CD4-positive, alpha-beta memory T cell (primary cell): ENCODE data around the gene CLEC16A. TPM values are rescaled to one million over a fixed set of nuclear protein-coding genes. Genes with fewer than 3 reads are reported as not detected.
A peak's percentile ranks its signal among the peaks of the same experiment; 100 is the strongest.

Experiments used
- CTCF ChIA-PET: fragments of 350-600 bp; sonication (Branson Sonifier 250); formaldehyde crosslinking; loops from one replicate; lab custom pipeline; 2021; ENCODE audit warnings: inconsistent platforms; ENCODE audit not compliant: partially characterized antibody; lab: Charles Lee
- POLR2A ChIA-PET: fragments of 350-600 bp; sonication (Branson Sonifier 250); formaldehyde crosslinking; loops from one replicate; lab custom pipeline; 2021; ENCODE audit not compliant: partially characterized antibody; lab: Charles Lee
- DNase-seq, 5 donors: peaks; one replicate each; pipeline versions ENCODE4 v3.0.0 to v3.0.0-alpha.2; 2020 to 2022; ENCODE audit warnings: mixed read lengths in 1 of 5
- H3K27ac ChIP-seq: one replicate; pipeline ENCODE4 v1.7.0; 2013; ENCODE audit warnings: low read depth, low read length
- H3K27me3 ChIP-seq: 2 replicates; pipeline ENCODE4 v1.7.0; 2013; ENCODE audit warnings: mild to moderate bottlenecking, low read length, moderate library complexity; ENCODE audit not compliant: insufficient read depth
- H3K36me3 ChIP-seq: 2 replicates; pipeline ENCODE4 v1.7.0; 2013; ENCODE audit warnings: mild to moderate bottlenecking, low read length, moderate library complexity; ENCODE audit not compliant: insufficient read depth
- H3K4me1 ChIP-seq: 2 replicates; pipeline ENCODE4 v1.7.0; 2013; ENCODE audit warnings: mild to moderate bottlenecking, low read length, moderate library complexity; ENCODE audit not compliant: insufficient read depth
- H3K4me3 ChIP-seq, 2 donors: one replicate each; pipeline ENCODE4 v1.7.0; 2013; ENCODE audit warnings: low read length in 2 of 2, mild to moderate bottlenecking in 1 of 2
- H3K9me3 ChIP-seq, 2 donors: one replicate each; pipeline ENCODE4 v1.7.0; 2013; ENCODE audit warnings: low read length in 2 of 2, control low read depth in 1 of 2; ENCODE audit not compliant: control insufficient read depth in 1 of 2
- H3K27ac Mint-ChIP-seq, 7 donors: one replicate each; pipeline ENCODE4 v1.8.0; 2020 to 2021; ENCODE audit warnings: mixed read lengths in 7 of 7, mild to moderate bottlenecking in 6 of 7, inconsistent platforms in 3 of 7, moderate library complexity in 3 of 7
- H3K27me3 Mint-ChIP-seq, 2 donors: one replicate each; pipeline ENCODE4 v1.8.0; 2020 to 2021; ENCODE audit warnings: mixed read lengths in 2 of 2
- H3K36me3 Mint-ChIP-seq, 2 donors: one replicate each; pipeline ENCODE4 v1.8.0; 2020 to 2021; ENCODE audit warnings: mixed read lengths in 2 of 2, inconsistent platforms in 1 of 2, mild to moderate bottlenecking in 1 of 2
- H3K4me1 Mint-ChIP-seq, 4 donors: one replicate each; pipeline ENCODE4 v1.8.0; 2020 to 2021; ENCODE audit warnings: mixed read lengths in 4 of 4, mild to moderate bottlenecking in 1 of 4
- H3K4me3 Mint-ChIP-seq, 8 donors: one replicate each; pipeline ENCODE4 v1.8.0; 2020 to 2021; ENCODE audit warnings: mixed read lengths in 8 of 8, mild to moderate bottlenecking in 7 of 8, moderate library complexity in 6 of 8, inconsistent platforms in 3 of 8
- H3K9me3 Mint-ChIP-seq, 8 donors: one replicate each; pipeline ENCODE4 v1.8.0; 2020 to 2021; ENCODE audit warnings: mixed read lengths in 8 of 8, mild to moderate bottlenecking in 5 of 8, inconsistent platforms in 3 of 8, moderate library complexity in 1 of 8
- intact Hi-C: fragments of 100-400 bp; cut with micrococcal nuclease; formaldehyde crosslinking; loops from one replicate; pipeline ENCODE4 v1.15.1; 2023
- polyA plus RNA-seq, 2 donors: library from polyadenylated mRNA; unstranded; fragments of 300-500 nt; fragmentation: Illumina TruSeq; gene quantifications; one replicate each; pipeline ENCODE4 v1.2.3, GENCODE V29; 2021
- total RNA-seq, 2 experiments: library from RNA; stranded (reverse); gene quantifications; one replicate each; pipeline ENCODE4 v1.2.3, GENCODE V29; 2021

CLEC16A gene
- total and polyA plus RNA-seq, 4 experiments from 2014 or later, result 5.2 to 28.4 (median 24.5) TPM

DNA sequence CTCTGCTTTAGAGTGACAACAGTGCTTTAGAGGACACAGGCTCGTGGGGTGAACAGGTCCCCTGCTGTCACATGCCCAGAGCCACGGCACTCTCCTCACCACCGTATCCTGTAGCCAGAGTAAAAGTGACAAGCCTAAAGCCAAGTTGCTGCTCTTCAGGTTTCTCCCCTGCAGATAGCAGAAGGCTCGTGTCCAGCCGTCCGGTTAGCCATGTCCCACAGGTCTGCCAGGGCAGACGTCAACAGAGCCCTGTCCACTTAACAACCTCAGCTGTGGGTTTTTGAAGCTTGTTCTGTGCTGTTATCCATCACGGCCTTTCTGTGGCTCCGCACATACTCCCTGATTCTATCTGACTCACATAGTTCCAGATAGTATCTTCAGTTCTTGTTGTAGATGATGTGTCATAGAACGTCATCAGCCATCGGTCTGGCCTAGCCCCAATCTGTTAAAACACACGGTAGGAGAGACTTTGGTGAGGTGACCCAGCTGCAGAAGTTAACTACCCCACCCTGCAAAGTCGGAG lies 211.0 kb downstream of the CLEC16A start:
- peaks cover 0 to 6% (median 2%) of the 10 kb centered on the region in 4 donors for H3K4me1 Mint-ChIP-seq
- H3K27ac Mint-ChIP-seq, result peak overlapping the region in 2 of 7 donors; percentile 29 to 36
- Histone ChIP-seq H3K4me3 (no peak overlapping the region), H3K36me3 (no peaks in the 10 kb centered on the region), H3K27me3 (no peaks in the 10 kb centered on the region), H3K27ac (no peak overlapping the region), H3K4me1 (no peaks in the 10 kb centered on the region), H3K9me3 (no peaks in the 10 kb centered on the region)
- intact Hi-C loops, result no loop called here
- peaks cover 5 to 14% of the 10 kb centered on the region in 2 donors for H3K36me3 Mint-ChIP-seq
- POLR2A ChIA-PET, result no interaction called here
- H3K27me3 Mint-ChIP-seq, result no peaks in the 10 kb centered on the region
- DNase-seq, result no peak
- no peak overlapping the region for H3K4me3 Mint-ChIP-seq
- CTCF ChIA-PET, result no interaction called here
- no peaks in the 10 kb centered on the region for H3K9me3 Mint-ChIP-seq

DNA sequence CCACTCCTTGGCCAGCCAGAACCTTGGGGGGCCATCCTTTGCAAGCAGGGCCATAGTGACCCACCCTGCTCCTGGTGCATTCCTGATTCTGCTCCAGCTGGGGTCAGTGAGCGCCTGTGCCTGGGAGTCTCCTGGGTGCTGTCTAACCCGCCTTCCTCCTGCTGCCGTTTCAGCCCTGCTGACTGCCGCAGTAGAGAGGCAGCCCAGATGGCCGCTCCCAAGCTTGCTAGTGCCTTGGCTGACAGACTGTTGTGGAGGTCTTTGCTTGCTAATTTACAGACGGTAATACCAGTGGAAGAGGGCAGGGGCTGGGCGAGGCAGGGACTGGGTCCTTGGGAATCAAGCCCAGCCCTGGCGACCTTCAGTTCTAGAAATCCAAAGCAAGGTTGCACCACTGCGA lies 212.0 kb downstream of the CLEC16A start:
- Histone ChIP-seq H3K36me3 (no peaks in the 10 kb centered on the region), H3K27me3 (no peaks in the 10 kb centered on the region), H3K27ac (no peak overlapping the region), H3K4me3 (no peak overlapping the region), H3K4me1 (no peaks in the 10 kb centered on the region), H3K9me3 (no peaks in the 10 kb centered on the region)
- ChIA-PET CTCF (no interaction called here), POLR2A (no interaction called here)
- H3K27me3 Mint-ChIP-seq, result no peaks in the 10 kb centered on the region
- H3K27ac Mint-ChIP-seq, result no peak overlapping the region
- DNase-seq, result no peak
- peaks cover 4 to 10% of the 10 kb centered on the region in 2 donors for H3K36me3 Mint-ChIP-seq
- intact Hi-C loops, result no loop called here
- peaks cover 0 to 6% (median 3%) of the 10 kb centered on the region in 4 donors for H3K4me1 Mint-ChIP-seq
- H3K9me3 Mint-ChIP-seq, result no peaks in the 10 kb centered on the region
- no peak overlapping the region for H3K4me3 Mint-ChIP-seq

DNA sequence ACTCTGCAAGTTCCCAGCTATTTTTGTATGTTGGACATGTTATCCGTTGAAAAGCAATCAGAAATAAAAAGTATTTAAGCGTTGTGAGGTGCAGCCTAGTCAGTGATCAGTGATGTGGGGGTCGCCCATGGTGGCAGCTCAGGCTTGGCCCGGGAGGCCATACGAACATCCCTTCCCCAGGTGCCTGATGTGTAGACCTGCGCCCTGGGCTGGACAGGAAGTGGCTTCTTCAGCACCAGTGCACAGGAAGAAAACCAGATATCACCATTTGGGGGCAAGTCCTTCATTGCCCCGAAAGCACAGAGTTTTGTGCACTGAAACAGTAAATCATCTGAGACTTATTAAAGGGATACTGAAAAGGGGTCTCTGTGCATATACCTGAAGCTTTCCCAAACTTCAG lies 212.8 kb downstream of the CLEC16A start:
- Histone ChIP-seq H3K27ac (no peak overlapping the region), H3K27me3 (no peaks in the 10 kb centered on the region), H3K4me3 (no peak overlapping the region), H3K36me3 (no peaks in the 10 kb centered on the region), H3K9me3 (no peaks in the 10 kb centered on the region), H3K4me1 (no peaks in the 10 kb centered on the region)
- no peaks in the 10 kb centered on the region for H3K27me3 Mint-ChIP-seq
- intact Hi-C loops, result no loop called here
- no peaks in the 10 kb centered on the region for H3K9me3 Mint-ChIP-seq
- peak overlapping the region in 1 of 7 donors; percentile 18 for H3K27ac Mint-ChIP-seq
- peaks cover 0 to 6% (median 3%) of the 10 kb centered on the region in 4 donors for H3K4me1 Mint-ChIP-seq
- H3K36me3 Mint-ChIP-seq, result peaks cover 4 to 10% of the 10 kb centered on the region in 2 donors
- ChIA-PET POLR2A (no interaction called here), CTCF (no interaction called here)
- no peak for DNase-seq
- H3K4me3 Mint-ChIP-seq, result no peak overlapping the region

- intact Hi-C loops, result no loop called here
- no peaks in the 10 kb centered on the region for H3K9me3 ChIP-seq
- ChIA-PET CTCF (no interaction called here), POLR2A (no interaction called here)
- no peak overlapping the region for H3K4me3 Mint-ChIP-seq
- no peaks in the 10 kb centered on the region for H3K9me3 Mint-ChIP-seq
- H3K4me1 Mint-ChIP-seq, result peaks cover 0 to 6% (median 4%) of the 10 kb centered on the region in 4 donors
- H3K27ac Mint-ChIP-seq, result peak overlapping the region in 1 of 7 donors; percentile 74
- no peaks in the 10 kb centered on the region for H3K27me3 Mint-ChIP-seq
- H3K27ac ChIP-seq, result no peak overlapping the region
- H3K4me1 ChIP-seq, result no peaks in the 10 kb centered on the region
- H3K36me3 Mint-ChIP-seq, result peaks cover 4 to 10% of the 10 kb centered on the region in 2 donors
- H3K27me3 ChIP-seq, result no peaks in the 10 kb centered on the region
- H3K4me3 ChIP-seq, result no peak overlapping the region
- DNase-seq, result no peak
- no peaks in the 10 kb centered on the region for H3K36me3 ChIP-seq
Observed at GRCh38 chr16:11158018-11158417, 213.7 kb downstream of the CLEC16A start.

DNA sequence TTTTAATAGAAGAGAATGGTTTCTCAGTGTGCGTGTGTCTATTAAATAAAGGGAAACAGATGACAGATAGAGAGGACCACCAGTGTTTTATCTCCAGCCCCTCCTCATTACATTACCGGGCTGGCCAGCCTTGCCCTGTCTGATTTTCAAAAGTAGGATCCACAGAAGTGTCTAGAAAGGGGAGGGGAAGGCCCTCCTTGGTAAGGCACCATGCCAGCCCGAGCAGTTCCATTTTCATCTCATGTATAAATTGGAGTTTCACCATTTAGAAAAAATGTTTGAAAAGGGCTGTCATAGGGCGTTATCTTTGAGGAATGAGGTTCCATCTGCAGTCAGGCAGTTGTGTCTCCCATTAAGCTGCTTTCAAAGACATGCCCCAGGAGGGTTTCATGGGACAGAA lies 214.9 kb downstream of the CLEC16A start:
- Histone ChIP-seq H3K36me3 (no peaks in the 10 kb centered on the region), H3K9me3 (no peaks in the 10 kb centered on the region), H3K27ac (no peak overlapping the region), H3K27me3 (no peaks in the 10 kb centered on the region), H3K4me3 (no peak overlapping the region), H3K4me1 (no peaks in the 10 kb centered on the region)
- Mint-ChIP-seq H3K9me3 (no peaks in the 10 kb centered on the region), H3K4me1 (peaks cover 0 to 6% (median 3%) of the 10 kb centered on the region in 4 donors), H3K27ac (peak overlapping the region in 1 of 7 donors; percentile 36), H3K36me3 (peaks cover 4 to 10% of the 10 kb centered on the region in 2 donors), H3K27me3 (no peaks in the 10 kb centered on the region), H3K4me3 (no peak overlapping the region)
- DNase-seq, result no peak
- intact Hi-C loops, result no loop called here
- ChIA-PET POLR2A (no interaction called here), CTCF (no interaction called here)

GRCh38 chr16:11160676-11161115 lies 216.3 kb downstream of the CLEC16A start:
- Histone ChIP-seq H3K4me3 (no peak overlapping the region), H3K36me3 (no peaks in the 10 kb centered on the region), H3K27ac (no peak overlapping the region), H3K4me1 (no peaks in the 10 kb centered on the region), H3K27me3 (no peaks in the 10 kb centered on the region), H3K9me3 (no peaks in the 10 kb centered on the region)
- peak overlapping the region in 1 of 7 donors; percentile 65 for H3K27ac Mint-ChIP-seq
- H3K9me3 Mint-ChIP-seq, result no peaks in the 10 kb centered on the region
- ChIA-PET CTCF (interaction anchor here (1.0 kb wide), 1 partner anchor 196 kb away, joined by 3 read pairs; no protein-coding TSS in a partner anchor), POLR2A (interaction anchor here (1.1 kb wide), 1 partner anchor 9 kb away, joined by 3 read pairs; no protein-coding TSS in a partner anchor)
- H3K4me3 Mint-ChIP-seq, result no peak overlapping the region
- DNase-seq, result no peak
- no peaks in the 10 kb centered on the region for H3K27me3 Mint-ChIP-seq
- peaks cover 0 to 6% (median 2%) of the 10 kb centered on the region in 4 donors for H3K4me1 Mint-ChIP-seq
- H3K36me3 Mint-ChIP-seq, result peaks cover 7 to 10% of the 10 kb centered on the region in 2 donors
- intact Hi-C loops, result no loop called here

GRCh38 chr16:11161439-11161838 lies 217.1 kb downstream of the CLEC16A start:
- no peaks in the 10 kb centered on the region for H3K9me3 ChIP-seq
- Mint-ChIP-seq H3K27me3 (no peaks in the 10 kb centered on the region), H3K9me3 (no peaks in the 10 kb centered on the region), H3K4me3 (no peak overlapping the region), H3K4me1 (peaks cover 0 to 6% (median 2%) of the 10 kb centered on the region in 4 donors), H3K36me3 (peaks cover 10% of the 10 kb centered on the region in 2 donors), H3K27ac (peak overlapping the region in 1 of 7 donors; percentile 74)
- H3K36me3 ChIP-seq, result peaks cover 1% of the 10 kb centered on the region
- CTCF ChIA-PET, result interaction anchor here (1.0 kb wide), 1 partner anchor 197 kb away, joined by 3 read pairs; no protein-coding TSS in a partner anchor
- H3K4me3 ChIP-seq, result no peak overlapping the region
- no peaks in the 10 kb centered on the region for H3K27me3 ChIP-seq
- no peaks in the 10 kb centered on the region for H3K4me1 ChIP-seq
- no peak overlapping the region for H3K27ac ChIP-seq
- DNase-seq, result no peak
- POLR2A ChIA-PET, result interaction anchor here (1.1 kb wide), 1 partner anchor 10 kb away, joined by 3 read pairs; no protein-coding TSS in a partner anchor
- intact Hi-C loops, result no loop called here
